Neural cell (in vitro differentiated cells): Measurements from ENCODE around the gene BMAL1. TPM values are rescaled to one million over a fixed set of nuclear protein-coding genes. Genes with fewer than 3 reads are reported as not detected.

Experiments
- H2AFZ ChIP-seq: fragments of 200-600, 300-800 bp; sonication (generic), shearing (Covaris generic); 2 replicates; pipeline ENCODE4 v1.6.0; 2014; ENCODE audit warnings: low read depth, mild to moderate bottlenecking, antibody characterized with exemption, low read length, moderate library complexity
- H3F3A ChIP-seq: fragments of 200-600 bp; shearing (Covaris generic); 2 replicates; pipeline ENCODE4 v1.6.1; 2016; ENCODE audit warnings: mild to moderate bottlenecking, moderate library complexity, mixed read lengths, antibody characterized with exemption, low read length; ENCODE audit not compliant: insufficient read depth, poor library complexity, severe bottlenecking
- H3K27ac ChIP-seq: fragments of 200-600, 300-800 bp; sonication (generic), shearing (Covaris generic); 2 replicates; pipeline ENCODE4 v1.5.1; 2014; ENCODE audit warnings: mild to moderate bottlenecking, low read length, moderate library complexity
- H3K27me3 ChIP-seq: fragments of 300-800, 200-600 bp; sonication (generic), shearing (Covaris generic); 2 replicates; pipeline ENCODE4 v1.6.0; 2014; ENCODE audit warnings: mild to moderate bottlenecking, low read depth, low read length, moderate library complexity; ENCODE audit not compliant: insufficient read depth
- H3K36me3 ChIP-seq: fragments of 300-800, 200-600 bp; sonication (generic), shearing (Covaris generic); 2 replicates; pipeline ENCODE4 v1.5.1; 2014; ENCODE audit warnings: mild to moderate bottlenecking, antibody characterized with exemption, low read length, moderate library complexity; ENCODE audit not compliant: insufficient read depth
- H3K4me2 ChIP-seq: fragments of 300-800, 200-600 bp; sonication (generic), shearing (Covaris generic); 2 replicates; pipeline ENCODE4 v1.6.0; 2014; ENCODE audit warnings: mild to moderate bottlenecking, low read length
- H3K4me3 ChIP-seq: fragments of 300-800, 200-600 bp; sonication (generic), shearing (Covaris generic); 2 replicates; pipeline ENCODE4 v1.5.1; 2014; ENCODE audit warnings: mild to moderate bottlenecking, low read length, moderate library complexity
- H3K79me2 ChIP-seq: fragments of 200-600 bp; shearing (Covaris generic); replicated peaks from 2 replicates; pipeline ENCODE4 v1.6.0; 2014; ENCODE audit warnings: mild to moderate bottlenecking, low read length, moderate library complexity; ENCODE audit not compliant: insufficient read depth
- H3K9ac ChIP-seq: fragments of 300-800, 200-600 bp; sonication (generic), shearing (Covaris generic); 2 replicates; pipeline ENCODE4 v1.6.1; 2016; ENCODE audit warnings: mild to moderate bottlenecking, low read length, mixed read lengths
- H3K9me2 ChIP-seq: fragments of 200-600 bp; shearing (Covaris generic); 2 replicates; pipeline ENCODE4 v1.6.1; 2016; ENCODE audit warnings: mild to moderate bottlenecking, low read length, mixed read lengths; ENCODE audit not compliant: insufficient read depth
- H3K9me3 ChIP-seq: fragments of 200-600, 300-800 bp; sonication (generic), shearing (Covaris generic); 2 replicates; pipeline ENCODE4 v1.6.1; 2016; ENCODE audit warnings: mild to moderate bottlenecking, mixed run types, low read length, moderate library complexity, mixed read lengths
- H4K20me1 ChIP-seq: fragments of 200-600 bp; shearing (Covaris generic); 2 replicates; pipeline ENCODE4 v1.6.1; 2016; ENCODE audit warnings: mild to moderate bottlenecking, mixed run types; ENCODE audit not compliant: insufficient read depth
- CTCF ChIP-seq: fragments of 450-650 bp; IDR thresholded peaks from 2 replicates; pipeline ENCODE4 v1.5.1; 2014; ENCODE audit warnings: antibody characterized with exemption, mild to moderate bottlenecking, moderate library complexity; ENCODE audit not compliant: poor library complexity, severe bottlenecking
- EP300 ChIP-seq: fragments of 450-650 bp; conservative IDR thresholded peaks from 2 replicates; pipeline ENCODE4 v1.6.1; 2014; ENCODE audit warnings: antibody characterized with exemption, mild to moderate bottlenecking, moderate library complexity; ENCODE audit not compliant: poor library complexity, severe bottlenecking
- EZH2 ChIP-seq: fragments of 200-600, 300-800 bp; shearing (Covaris generic), sonication (generic); IDR thresholded peaks from 2 replicates; pipeline ENCODE4 v1.6.1; 2014; ENCODE audit warnings: antibody characterized with exemption, low read length, borderline replicate concordance, mild to moderate bottlenecking; ENCODE audit not compliant: insufficient read depth, poor library complexity, severe bottlenecking
- MXI1 ChIP-seq: fragments of 450-650 bp; conservative IDR thresholded peaks from 2 replicates; pipeline ENCODE4 v1.6.1; 2014; ENCODE audit warnings: antibody characterized with exemption, mild to moderate bottlenecking; ENCODE audit not compliant: poor library complexity, severe bottlenecking
- POLR2AphosphoS5 ChIP-seq: IDR thresholded peaks from 2 replicates; pipeline ENCODE4 v1.6.1; 2012
- RAD21 ChIP-seq: fragments of 450-650 bp; conservative IDR thresholded peaks from 2 replicates; pipeline ENCODE4 v1.6.1; 2014; ENCODE audit warnings: antibody characterized with exemption, mild to moderate bottlenecking, moderate library complexity
- REST ChIP-seq: IDR thresholded peaks from 2 replicates; pipeline ENCODE4 v1.6.1; 2012; ENCODE audit warnings: borderline replicate concordance
- SMC3 ChIP-seq: fragments of 450-650 bp; conservative IDR thresholded peaks from 2 replicates; pipeline ENCODE4 v1.6.1; 2014; ENCODE audit warnings: antibody characterized with exemption, mild to moderate bottlenecking, moderate library complexity; ENCODE audit not compliant: poor library complexity
- TAF1 ChIP-seq: IDR thresholded peaks from 2 replicates; pipeline ENCODE4 v1.6.1; 2012; ENCODE audit warnings: low read depth
- polyA plus RNA-seq: library from polyadenylated mRNA; depleted of rRNA; stranded (reverse); fragments of >200 nt; gene quantifications from 2 replicates; pipeline ENCODE4 v1.2.3, GENCODE V29; 2014

The BMAL1 gene
- polyA plus RNA-seq, 1 donor from 2014 or later, result 17.1 TPM

GRCh38 chr11:13317293-13318080 lies 39.9 kb downstream of the BMAL1 start:
- Histone ChIP-seq H3F3A (no peaks in the 10 kb centered on the region), H3K9me3 (no peaks in the 10 kb centered on the region), H3K9me2 (no peaks in the 10 kb centered on the region), H3K36me3 (no peaks in the 10 kb centered on the region), H4K20me1 (no peaks in the 10 kb centered on the region), H3K9ac (no peak overlapping the region), H3K27me3 (no peaks in the 10 kb centered on the region), H3K27ac (no peak overlapping the region), H3K4me2 (no peak overlapping the region), H2AFZ (no peak overlapping the region), H3K4me3 (no peak overlapping the region), H3K79me2 (no peaks in the 10 kb centered on the region)
- TF ChIP-seq MXI1 (no peak), EZH2 (no peak), POLR2AphosphoS5 (no peak), RAD21 (no peak), REST (no peak), TAF1 (no peak), SMC3 (no peak), CTCF (no peak), EP300 (no peak)

DNA sequence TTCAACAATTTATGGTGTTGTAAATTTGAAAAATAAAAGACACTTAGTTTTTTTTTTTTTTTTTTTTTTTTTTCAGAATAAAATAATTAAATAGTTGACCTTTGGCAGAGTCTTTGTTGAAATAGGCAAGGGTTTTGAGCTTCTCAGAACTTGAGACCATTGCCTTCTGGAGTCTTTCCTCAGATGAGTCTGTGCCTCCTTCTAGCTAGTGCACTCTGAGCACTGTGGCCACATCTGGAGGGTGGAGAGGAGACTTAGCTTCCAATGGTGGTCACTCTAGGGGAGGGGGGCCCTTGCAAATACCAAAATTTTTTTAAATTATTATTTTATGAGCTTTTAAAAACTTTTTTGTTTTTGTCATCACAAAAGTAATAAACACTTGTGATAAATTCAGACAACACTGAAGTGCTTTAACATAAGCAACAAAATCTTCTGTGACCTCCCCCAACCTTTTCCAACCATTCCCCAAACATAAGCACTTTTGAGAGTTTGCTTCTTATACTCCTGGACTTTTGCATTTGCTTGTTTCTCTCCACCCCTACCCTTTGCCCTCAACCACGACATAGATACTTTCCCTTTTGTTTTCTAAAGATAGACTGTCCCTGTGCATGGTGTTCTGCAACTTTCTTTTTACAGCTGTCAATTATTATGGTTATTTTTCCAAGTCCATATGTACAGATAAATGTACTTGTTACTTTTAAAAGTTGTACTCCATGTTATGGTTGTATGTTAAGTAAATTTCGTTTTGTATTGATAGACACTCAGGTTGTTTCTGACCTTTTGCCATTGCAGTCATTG lies 41.1 kb downstream of the BMAL1 start:
- H3K4me3 ChIP-seq, result no peak overlapping the region
- no peaks in the 10 kb centered on the region for H3K36me3 ChIP-seq
- no peak overlapping the region for H2AFZ ChIP-seq
- H3K4me2 ChIP-seq, result no peak overlapping the region
- no peak for TF ChIP-seq REST
- no peak for TF ChIP-seq TAF1
- no peak for TF ChIP-seq MXI1
- TF ChIP-seq CTCF, result no peak
- TF ChIP-seq EP300, result no peak
- no peak for TF ChIP-seq SMC3
- no peak for TF ChIP-seq EZH2
- no peak for TF ChIP-seq RAD21
- no peak for TF ChIP-seq POLR2AphosphoS5
- no peaks in the 10 kb centered on the region for H4K20me1 ChIP-seq
- H3K9me2 ChIP-seq, result no peaks in the 10 kb centered on the region
- H3K27ac ChIP-seq, result no peak overlapping the region
- H3K27me3 ChIP-seq, result no peaks in the 10 kb centered on the region
- no peaks in the 10 kb centered on the region for H3K79me2 ChIP-seq
- no peak overlapping the region for H3K9ac ChIP-seq
- no peaks in the 10 kb centered on the region for H3K9me3 ChIP-seq
- H3F3A ChIP-seq, result no peaks in the 10 kb centered on the region
